Hepatocyte (in vitro differentiated cells): ENCODE measurements around the gene SMIM45.

Experiments used
- DNase-seq: peaks from one replicate; pipeline ENCODE4 v3.0.0-alpha.2; 2016; ENCODE audit warnings: low spot score
- H2AFZ ChIP-seq: fragments of 200-600 bp; sonication (generic); 2 replicates; pipeline ENCODE4 v1.6.0; 2016; ENCODE audit warnings: antibody characterized with exemption, mild to moderate bottlenecking
- H3K27ac ChIP-seq: fragments of 200-600 bp; sonication (generic); 2 replicates; pipeline ENCODE4 v1.5.1; 2016; ENCODE audit warnings: mild to moderate bottlenecking
- H3K27me3 ChIP-seq: fragments of 200-600 bp; sonication (generic); 2 replicates; pipeline ENCODE4 v1.6.1; 2016
- H3K36me3 ChIP-seq: fragments of 200-600 bp; sonication (generic); replicated peaks from 2 replicates; pipeline ENCODE4 v1.5.1; 2016; ENCODE audit warnings: low read depth; ENCODE audit not compliant: insufficient read depth
- H3K4me1 ChIP-seq: fragments of 200-600 bp; sonication (generic); 2 replicates; pipeline ENCODE4 v1.5.1; 2016; ENCODE audit warnings: mild to moderate bottlenecking, moderate library complexity; ENCODE audit not compliant: insufficient read depth
- H3K4me2 ChIP-seq: fragments of 200-600 bp; sonication (generic); 2 replicates; pipeline ENCODE4 v1.6.0; 2016
- H3K4me3 ChIP-seq: fragments of 200-600 bp; sonication (generic); 2 replicates; pipeline ENCODE4 v1.5.1; 2016; ENCODE audit warnings: mild to moderate bottlenecking
- H3K79me2 ChIP-seq: fragments of 200-600 bp; sonication (generic); 2 replicates; pipeline ENCODE4 v1.6.0; 2017; ENCODE audit warnings: mild to moderate bottlenecking
- H3K9me2 ChIP-seq: fragments of 200-600 bp; sonication (generic); replicated peaks from 2 replicates; pipeline ENCODE4 v1.6.0; 2017; ENCODE audit warnings: mild to moderate bottlenecking; ENCODE audit not compliant: insufficient read depth
- H3K9me3 ChIP-seq: fragments of 200-600 bp; sonication (generic); 2 replicates; pipeline ENCODE4 v1.5.1; 2016; ENCODE audit warnings: low read depth, mild to moderate bottlenecking
- H4K20me1 ChIP-seq: fragments of 200-600 bp; sonication (generic); 2 replicates; pipeline ENCODE4 v1.6.0; 2016; ENCODE audit warnings: mild to moderate bottlenecking; ENCODE audit not compliant: insufficient read depth, poor library complexity, severe bottlenecking
- EZH2 ChIP-seq: fragments of 200-600 bp; sonication (generic); IDR thresholded peaks from 2 replicates; pipeline ENCODE4 v1.6.1; 2016; ENCODE audit warnings: antibody characterized with exemption, mild to moderate bottlenecking, borderline replicate concordance
- EZH2phosphoT487 ChIP-seq: fragments of 200-600 bp; sonication (generic); IDR thresholded peaks from one replicate; pipeline ENCODE4 v1.6.1; 2018; ENCODE audit warnings: antibody characterized with exemption, mild to moderate bottlenecking, low read depth, moderate library complexity; ENCODE audit not compliant: unreplicated experiment, severe bottlenecking
- WGBS: methylation state at CpG from one replicate; pipeline ENCODE4 v1.1.6; 2016; ENCODE audit warnings: low lambda C conversion rate; ENCODE audit errors: missing lambda C conversion rate; 5-methylcytosine and 5-hydroxymethylcytosine counted together
- TF ChIP-seq, protein P1 (sequence below): fragments of 200-600 bp; sonication (generic); IDR thresholded peaks from 2 replicates; pipeline ENCODE4 v1.5.1; 2016; ENCODE audit warnings: antibody characterized with exemption, mild to moderate bottlenecking; ENCODE audit not compliant: poor library complexity

SMIM45 gene

DNA sequence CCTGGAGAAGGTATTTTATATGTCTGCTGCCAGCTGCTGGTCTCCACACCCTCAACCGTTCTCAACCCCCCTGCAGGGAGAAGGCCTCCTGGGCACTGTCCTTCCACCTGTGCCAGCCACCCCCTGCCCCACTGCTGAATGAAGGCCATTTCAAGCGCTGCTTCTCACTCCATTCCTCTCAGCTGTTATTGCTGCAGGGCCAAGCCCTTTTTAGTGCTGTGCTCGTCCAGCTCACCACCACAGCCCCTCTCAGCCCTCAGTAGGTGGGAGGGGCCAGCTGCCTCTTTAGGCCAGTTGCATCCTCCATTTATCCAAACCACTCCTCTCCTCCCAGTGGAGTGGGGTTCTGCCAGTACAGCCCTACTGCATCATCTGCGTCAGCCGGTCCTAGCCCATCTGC is 44.9 kb downstream of the SMIM45 start:
- H3K36me3 ChIP-seq, result no peaks in the 10 kb centered on the region
- no peaks in the 10 kb centered on the region for H3K9me3 ChIP-seq
- no peaks in the 10 kb centered on the region for H4K20me1 ChIP-seq
- no peaks in the 10 kb centered on the region for H3K79me2 ChIP-seq
- 86% methylated on average over 5 of the region's 5 CpGs for whole genome bisulfite sequencing
- H3K4me2 ChIP-seq, result no peak overlapping the region
- no peaks in the 10 kb centered on the region for H3K4me1 ChIP-seq
- no peak for DNase-seq
- no peak overlapping the region for H3K27ac ChIP-seq
- TF ChIP-seq, protein P1, sequence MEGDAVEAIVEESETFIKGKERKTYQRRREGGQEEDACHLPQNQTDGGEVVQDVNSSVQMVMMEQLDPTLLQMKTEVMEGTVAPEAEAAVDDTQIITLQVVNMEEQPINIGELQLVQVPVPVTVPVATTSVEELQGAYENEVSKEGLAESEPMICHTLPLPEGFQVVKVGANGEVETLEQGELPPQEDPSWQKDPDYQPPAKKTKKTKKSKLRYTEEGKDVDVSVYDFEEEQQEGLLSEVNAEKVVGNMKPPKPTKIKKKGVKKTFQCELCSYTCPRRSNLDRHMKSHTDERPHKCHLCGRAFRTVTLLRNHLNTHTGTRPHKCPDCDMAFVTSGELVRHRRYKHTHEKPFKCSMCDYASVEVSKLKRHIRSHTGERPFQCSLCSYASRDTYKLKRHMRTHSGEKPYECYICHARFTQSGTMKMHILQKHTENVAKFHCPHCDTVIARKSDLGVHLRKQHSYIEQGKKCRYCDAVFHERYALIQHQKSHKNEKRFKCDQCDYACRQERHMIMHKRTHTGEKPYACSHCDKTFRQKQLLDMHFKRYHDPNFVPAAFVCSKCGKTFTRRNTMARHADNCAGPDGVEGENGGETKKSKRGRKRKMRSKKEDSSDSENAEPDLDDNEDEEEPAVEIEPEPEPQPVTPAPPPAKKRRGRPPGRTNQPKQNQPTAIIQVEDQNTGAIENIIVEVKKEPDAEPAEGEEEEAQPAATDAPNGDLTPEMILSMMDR, result no peak
- TF ChIP-seq EZH2, result no peak
- no peak for TF ChIP-seq EZH2phosphoT487
- H3K4me3 ChIP-seq, result no peak overlapping the region
- H2AFZ ChIP-seq, result no peak overlapping the region
- H3K27me3 ChIP-seq, result no peaks in the 10 kb centered on the region
- H3K9me2 ChIP-seq, result no peaks in the 10 kb centered on the region

DNA sequence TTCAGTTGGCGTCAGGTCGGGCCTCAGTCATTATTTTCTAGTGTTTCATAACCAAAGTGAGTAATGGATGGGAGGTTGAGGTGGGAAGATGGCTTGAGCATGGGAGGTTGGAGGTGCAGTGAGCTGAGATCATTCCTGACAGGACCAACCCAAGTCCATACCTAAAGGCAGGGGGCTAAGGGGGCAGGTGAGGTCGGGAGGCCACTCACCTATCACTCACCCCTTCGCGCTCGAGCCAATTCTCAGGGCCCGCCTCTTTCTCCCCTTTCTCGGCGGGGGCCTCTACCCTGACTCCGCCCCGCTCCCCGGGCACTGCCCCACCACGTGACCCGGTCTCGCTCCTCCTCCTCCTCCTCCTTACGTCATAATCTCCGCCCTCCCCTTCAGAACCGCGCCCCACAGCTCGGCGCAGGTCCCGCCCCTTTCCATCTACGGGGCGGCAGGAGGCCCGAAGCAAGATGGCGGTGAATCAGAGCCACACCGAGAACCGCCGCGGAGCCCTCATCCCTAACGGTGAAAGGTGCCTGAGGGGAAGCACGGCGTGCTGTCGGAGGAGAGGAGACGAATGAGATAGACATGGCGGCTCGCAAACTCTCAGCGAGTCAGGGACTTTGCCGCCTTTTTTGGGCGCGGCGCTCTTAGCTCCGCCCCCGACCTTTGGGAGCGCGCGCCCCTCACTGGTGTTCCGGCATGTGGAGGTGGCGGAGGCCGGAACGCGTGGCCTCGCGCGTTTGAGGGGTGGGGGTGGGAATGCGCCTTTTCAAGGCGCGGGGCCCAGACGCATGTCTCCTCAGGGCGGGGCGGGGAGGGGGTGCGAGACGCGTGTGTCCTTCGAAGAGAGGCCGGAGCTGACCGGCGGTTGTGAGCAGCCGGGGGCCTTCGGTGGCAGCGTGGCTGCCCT is 46.7 kb downstream of the SMIM45 start, which contains the start of gene WBP2NL:
Gene WBP2NL (plus strand): TSS at position 428 of the 901 bp plus-strand sequence. CDS start 31 bp downstream, at position 459.
- Histone ChIP-seq H3K9me3 (no peaks in the 10 kb centered on the region), H2AFZ (no peak within 1 kb of the TSS), H3K79me2 (no peaks in the 10 kb centered on the region), H3K36me3 (no peaks in the 10 kb centered on the region), H3K4me3 (no peak within 1 kb of the TSS), H3K27me3 (no peaks in the 10 kb centered on the region), H3K9me2 (no peaks in the 10 kb centered on the region), H4K20me1 (no peaks in the 10 kb centered on the region), H3K4me2 (no peak within 1 kb of the TSS), H3K4me1 (no peaks in the 10 kb centered on the region), H3K27ac (no peak within 1 kb of the TSS)
- DNase-seq, result no peak
- TF ChIP-seq EZH2phosphoT487, result no peak
- TF ChIP-seq, protein P1, result no peak
- TF ChIP-seq EZH2, result no peak
- 97% methylated on average over 54 of the region's 71 CpGs for WGBS

DNA sequence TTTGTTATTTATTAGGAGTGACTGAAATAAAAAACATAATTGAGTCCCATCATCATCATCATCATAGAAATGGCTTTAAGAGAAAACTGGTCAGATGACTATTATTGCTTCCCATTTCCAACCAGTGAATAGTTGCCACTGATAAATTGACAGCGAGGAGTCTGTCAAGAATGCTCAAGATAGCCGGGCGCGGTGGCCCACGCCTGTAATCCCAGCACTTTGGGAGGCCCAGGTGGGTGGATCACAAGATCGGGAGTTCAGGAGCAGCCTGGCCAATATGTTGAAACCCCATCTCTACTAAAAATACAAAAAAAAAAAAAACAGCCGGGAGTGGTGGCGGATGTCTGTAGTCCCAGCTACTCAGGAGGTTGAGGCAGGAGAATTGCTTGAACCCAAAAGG is 48.5 kb downstream of the SMIM45 start:
- Histone ChIP-seq H3K4me2 (no peak overlapping the region), H3K79me2 (no peaks in the 10 kb centered on the region), H2AFZ (no peak overlapping the region), H3K27me3 (no peaks in the 10 kb centered on the region), H4K20me1 (no peaks in the 10 kb centered on the region), H3K36me3 (no peaks in the 10 kb centered on the region), H3K27ac (no peak overlapping the region), H3K9me2 (no peaks in the 10 kb centered on the region), H3K4me1 (no peaks in the 10 kb centered on the region), H3K4me3 (no peak overlapping the region), H3K9me3 (no peaks in the 10 kb centered on the region)
- WGBS, result 87% methylated on average over 8 of the region's 8 CpGs
- TF ChIP-seq EZH2phosphoT487 (no peak), EZH2 (no peak)
- TF ChIP-seq, protein P1, result no peak
- no peak for DNase-seq
